Progenitor cell of endocrine pancreas (in vitro differentiated cells): ENCODE measurements around the gene CDC73. TPM values are rescaled to one million over a fixed set of nuclear protein-coding genes. Genes with fewer than 3 reads are reported as not detected.
A peak's percentile ranks its signal among the peaks of the same experiment; 100 is the strongest.

Experiments
- DNase-seq: peaks from one replicate; pipeline ENCODE4 v3.0.0; 2021; ENCODE audit warnings: low spot score; ENCODE audit not compliant: unreplicated experiment
- H3K27ac Mint-ChIP-seq: 2 replicates; pipeline ENCODE4 v1.8.0; 2021; ENCODE audit warnings: mild to moderate bottlenecking, moderate library complexity, mixed read lengths
- H3K27me3 Mint-ChIP-seq: 2 replicates; pipeline ENCODE4 v1.8.0; 2021; ENCODE audit warnings: mixed read lengths
- H3K36me3 Mint-ChIP-seq: 2 replicates; pipeline ENCODE4 v1.8.0; 2022; ENCODE audit warnings: mixed read lengths; ENCODE audit not compliant: insufficient read depth
- H3K4me1 Mint-ChIP-seq: 2 replicates; pipeline ENCODE4 v1.8.0; 2021; ENCODE audit warnings: low read depth, mixed read lengths
- H3K4me3 Mint-ChIP-seq: 2 replicates; pipeline ENCODE4 v1.8.0; 2021; ENCODE audit warnings: low read depth, mild to moderate bottlenecking, moderate library complexity, mixed read lengths
- H3K9me3 Mint-ChIP-seq: 2 replicates; pipeline ENCODE4 v1.8.0; 2021; ENCODE audit warnings: low read depth, mixed read lengths
- CTCF ChIP-seq: fragments of 200-600 bp; sonication (generic); IDR thresholded peaks from one replicate; pipeline ENCODE4 v1.5.0; 2021; ENCODE audit warnings: antibody characterized with exemption, mild to moderate bottlenecking; ENCODE audit not compliant: unreplicated experiment
- total RNA-seq: library from RNA; stranded (reverse); gene quantifications from 2 replicates; pipeline ENCODE4 v1.2.1, GENCODE V29; 2021

CDC73 gene
- total RNA-seq, 1 donor from 2014 or later = 62.7 TPM

DNA sequence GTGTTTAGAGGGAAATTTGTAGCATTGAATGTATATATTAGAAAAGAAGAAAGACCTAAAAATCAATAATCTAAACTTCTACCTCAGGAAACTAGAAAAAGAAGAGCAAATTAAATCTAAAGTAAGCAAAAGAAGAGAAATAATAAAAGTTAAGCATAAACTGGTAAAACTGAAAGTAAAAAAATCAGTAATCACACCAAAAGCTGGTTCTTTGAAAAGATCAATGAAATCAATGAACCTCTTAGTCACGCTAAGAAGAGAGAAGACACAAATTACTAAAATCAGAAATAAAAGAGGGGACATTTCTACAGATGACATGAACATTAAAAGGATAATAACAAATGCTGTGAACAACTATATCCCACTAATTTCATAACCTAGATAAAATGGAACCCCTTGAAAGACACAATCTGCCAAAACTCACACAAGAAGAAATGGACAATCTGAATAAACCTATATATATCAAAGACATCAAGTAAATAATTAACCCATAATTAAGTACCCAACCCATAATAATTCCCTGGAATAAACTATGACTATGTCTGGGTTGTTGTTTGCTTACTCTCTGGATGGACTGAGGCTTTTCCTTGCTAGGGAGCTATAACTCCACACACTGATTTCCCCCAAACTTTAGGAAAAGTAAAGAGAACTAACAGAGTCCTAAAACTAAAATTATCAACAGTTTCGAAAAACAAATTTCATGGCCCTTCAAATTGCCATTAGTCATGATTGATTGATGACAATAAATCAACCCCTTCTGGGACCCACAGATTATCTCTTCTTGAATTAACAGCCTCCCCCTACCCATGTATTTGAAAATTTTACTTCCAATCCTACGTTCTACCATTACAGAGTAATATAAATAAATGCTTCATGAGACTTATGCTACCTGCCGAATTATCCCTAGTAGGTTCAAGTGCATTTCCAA, 2.8 kb upstream of the CDC73 start:
- TF ChIP-seq CTCF = no peak
- Mint-ChIP-seq H3K27ac (no peak overlapping the region), H3K9me3 (no peaks in the 10 kb centered on the region), H3K4me1 (peaks cover 46% of the 10 kb centered on the region), H3K27me3 (peaks cover 6% of the 10 kb centered on the region), H3K4me3 (no peak overlapping the region), H3K36me3 (no peaks in the 10 kb centered on the region)
- no peak for DNase-seq

DNA sequence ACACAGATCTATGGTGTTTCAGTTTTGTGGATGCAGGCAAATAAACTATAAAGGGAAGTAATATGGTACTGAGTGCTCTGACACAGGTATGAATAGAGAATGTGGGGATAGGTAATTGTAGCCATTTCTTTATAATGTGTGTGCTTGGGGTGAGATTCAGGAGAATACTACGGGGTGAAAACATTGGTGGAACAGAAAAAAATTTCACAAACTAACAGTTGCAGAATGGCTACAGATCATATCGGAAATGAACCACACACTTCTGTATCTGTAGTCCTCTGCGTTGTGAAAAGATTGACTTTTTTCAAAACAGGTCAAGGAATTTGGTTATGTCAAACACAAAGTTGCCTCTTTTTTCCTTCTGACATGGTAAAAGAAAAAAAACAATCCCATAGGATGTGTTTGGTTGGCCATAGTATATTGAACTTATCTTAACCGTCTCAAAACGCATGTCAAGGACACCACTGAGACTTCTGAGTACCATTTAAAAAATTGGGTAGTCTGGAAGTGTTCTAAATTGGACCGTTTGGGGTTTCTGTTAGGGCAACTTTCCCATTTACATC, 1.1 kb upstream of the CDC73 start:
- Mint-ChIP-seq H3K27me3 (peaks cover 6% of the 10 kb centered on the region), H3K36me3 (peaks cover 2% of the 10 kb centered on the region), H3K4me1 (peaks cover 39% of the 10 kb centered on the region), H3K4me3 (peak overlapping the region; percentile 93), H3K9me3 (no peaks in the 10 kb centered on the region), H3K27ac (peak overlapping the region; percentile 44)
- DNase-seq = no peak
- no peak for TF ChIP-seq CTCF

DNA sequence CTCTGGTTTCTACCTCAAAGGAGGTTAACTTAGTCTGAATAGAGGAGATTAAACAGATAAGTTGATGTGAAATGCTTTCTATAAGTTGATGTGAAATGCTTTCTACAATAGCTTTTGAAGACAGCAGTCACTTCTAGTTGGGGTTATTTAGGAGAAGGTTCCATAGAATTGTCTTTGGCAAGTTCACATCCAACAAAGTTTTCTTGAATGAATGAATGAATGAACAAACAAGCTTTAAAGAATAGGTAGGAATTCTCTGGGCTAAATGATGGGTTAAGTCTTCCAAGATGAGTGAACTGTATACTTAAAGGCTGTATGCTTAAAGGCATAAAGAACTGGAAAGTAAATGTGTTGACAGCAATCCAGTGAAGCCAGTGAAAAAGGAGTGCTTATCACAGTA, 1.9 kb downstream of the CDC73 start:
- Mint-ChIP-seq H3K36me3 (peaks cover 12% of the 10 kb centered on the region), H3K9me3 (no peaks in the 10 kb centered on the region), H3K4me1 (peaks cover 25% of the 10 kb centered on the region), H3K4me3 (peak overlapping the region; percentile 93), H3K27ac (peak overlapping the region; percentile 60), H3K27me3 (peaks cover 6% of the 10 kb centered on the region)
- DNase-seq = no peak
- TF ChIP-seq CTCF = no peak

DNA sequence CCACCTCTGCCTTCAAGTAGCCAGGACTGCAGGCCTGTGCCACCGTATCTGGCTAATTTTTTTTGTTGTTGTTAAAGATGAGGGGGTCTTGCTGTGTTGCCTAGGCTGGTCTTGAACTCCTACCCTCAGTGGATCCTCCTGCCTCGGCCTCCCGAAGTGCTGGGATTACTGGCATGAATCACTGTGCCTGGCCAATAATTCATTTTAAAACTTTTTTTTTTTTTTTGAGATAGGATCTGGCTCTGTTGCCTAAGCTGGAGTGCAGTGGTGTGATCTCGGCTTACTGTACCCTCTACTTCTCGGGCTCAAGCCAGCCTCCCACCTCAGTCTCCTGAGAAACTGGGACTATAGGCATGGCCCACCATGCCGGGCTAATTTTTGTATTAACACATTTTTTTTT, 3.5 kb downstream of the CDC73 start:
- H3K4me1 Mint-ChIP-seq = peaks cover 17% of the 10 kb centered on the region
- H3K27me3 Mint-ChIP-seq = peaks cover 3% of the 10 kb centered on the region
- H3K4me3 Mint-ChIP-seq = no peak overlapping the region
- DNase-seq = no peak
- no peak overlapping the region for H3K27ac Mint-ChIP-seq
- no peak for TF ChIP-seq CTCF
- peaks cover 15% of the 10 kb centered on the region for H3K36me3 Mint-ChIP-seq
- H3K9me3 Mint-ChIP-seq = no peaks in the 10 kb centered on the region

DNA sequence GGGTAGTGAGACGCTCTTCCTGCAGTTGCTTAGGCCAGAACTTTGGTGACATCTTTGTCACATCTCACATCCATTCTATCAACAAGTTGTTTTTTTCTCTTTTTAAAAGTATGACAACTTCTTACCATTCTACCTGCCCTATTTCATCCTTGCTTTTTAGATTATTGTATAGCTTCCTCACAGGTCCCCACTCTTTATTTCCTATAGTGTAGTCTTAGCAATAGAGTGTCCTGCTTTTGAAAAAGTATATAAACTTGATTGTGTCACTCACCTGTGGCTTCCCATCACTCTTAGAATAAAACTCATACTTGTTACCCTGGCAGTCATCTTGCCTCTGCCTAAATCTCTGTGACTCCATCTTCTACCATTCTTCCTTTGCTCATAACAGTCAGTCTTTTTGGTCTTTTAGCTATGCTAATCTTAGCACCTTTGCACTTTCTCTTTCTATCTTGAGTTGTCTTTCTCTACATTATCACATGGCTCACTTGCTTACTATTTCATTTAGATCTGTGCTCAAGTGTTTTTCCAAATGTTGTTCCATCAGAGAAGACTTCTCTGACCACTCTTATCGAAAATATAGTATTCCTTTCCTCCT, 9.5 kb downstream of the CDC73 start:
- Mint-ChIP-seq H3K27ac (no peak overlapping the region), H3K9me3 (no peaks in the 10 kb centered on the region), H3K36me3 (peaks cover 34% of the 10 kb centered on the region), H3K4me1 (no peaks in the 10 kb centered on the region), H3K4me3 (no peak overlapping the region), H3K27me3 (no peaks in the 10 kb centered on the region)
- no peak for DNase-seq
- no peak for TF ChIP-seq CTCF
